CD4-positive, alpha-beta memory T cell (primary cell): ENCODE results near the gene CCDC106. TPM values are rescaled to one million over a fixed set of nuclear protein-coding genes. Genes with fewer than 3 reads are reported as not detected.
A peak's percentile ranks its signal among the peaks of the same experiment; 100 is the strongest.

Source experiments
- CTCF ChIA-PET: fragments of 350-600 bp; sonication (Branson Sonifier 250); formaldehyde crosslinking; loops from one replicate; lab custom pipeline; 2021; ENCODE audit warnings: inconsistent platforms; ENCODE audit not compliant: partially characterized antibody; lab: Charles Lee
- POLR2A ChIA-PET: fragments of 350-600 bp; sonication (Branson Sonifier 250); formaldehyde crosslinking; loops from one replicate; lab custom pipeline; 2021; ENCODE audit not compliant: partially characterized antibody; lab: Charles Lee
- DNase-seq, 5 donors: peaks; one replicate each; pipeline versions ENCODE4 v3.0.0 to v3.0.0-alpha.2; 2020 to 2022; ENCODE audit warnings: mixed read lengths in 1 of 5
- H3K27ac ChIP-seq: one replicate; pipeline ENCODE4 v1.7.0; 2013; ENCODE audit warnings: low read depth, low read length
- H3K27me3 ChIP-seq: 2 replicates; pipeline ENCODE4 v1.7.0; 2013; ENCODE audit warnings: mild to moderate bottlenecking, low read length, moderate library complexity; ENCODE audit not compliant: insufficient read depth
- H3K36me3 ChIP-seq: 2 replicates; pipeline ENCODE4 v1.7.0; 2013; ENCODE audit warnings: mild to moderate bottlenecking, low read length, moderate library complexity; ENCODE audit not compliant: insufficient read depth
- H3K4me1 ChIP-seq: 2 replicates; pipeline ENCODE4 v1.7.0; 2013; ENCODE audit warnings: mild to moderate bottlenecking, low read length, moderate library complexity; ENCODE audit not compliant: insufficient read depth
- H3K4me3 ChIP-seq, 2 donors: one replicate each; pipeline ENCODE4 v1.7.0; 2013; ENCODE audit warnings: low read length in 2 of 2, mild to moderate bottlenecking in 1 of 2
- H3K9me3 ChIP-seq, 2 donors: one replicate each; pipeline ENCODE4 v1.7.0; 2013; ENCODE audit warnings: low read length in 2 of 2, control low read depth in 1 of 2; ENCODE audit not compliant: control insufficient read depth in 1 of 2
- H3K27ac Mint-ChIP-seq, 7 donors: one replicate each; pipeline ENCODE4 v1.8.0; 2020 to 2021; ENCODE audit warnings: mixed read lengths in 7 of 7, mild to moderate bottlenecking in 6 of 7, inconsistent platforms in 3 of 7, moderate library complexity in 3 of 7
- H3K27me3 Mint-ChIP-seq, 2 donors: one replicate each; pipeline ENCODE4 v1.8.0; 2020 to 2021; ENCODE audit warnings: mixed read lengths in 2 of 2
- H3K36me3 Mint-ChIP-seq, 2 donors: one replicate each; pipeline ENCODE4 v1.8.0; 2020 to 2021; ENCODE audit warnings: mixed read lengths in 2 of 2, inconsistent platforms in 1 of 2, mild to moderate bottlenecking in 1 of 2
- H3K4me1 Mint-ChIP-seq, 4 donors: one replicate each; pipeline ENCODE4 v1.8.0; 2020 to 2021; ENCODE audit warnings: mixed read lengths in 4 of 4, mild to moderate bottlenecking in 1 of 4
- H3K4me3 Mint-ChIP-seq, 8 donors: one replicate each; pipeline ENCODE4 v1.8.0; 2020 to 2021; ENCODE audit warnings: mixed read lengths in 8 of 8, mild to moderate bottlenecking in 7 of 8, moderate library complexity in 6 of 8, inconsistent platforms in 3 of 8
- H3K9me3 Mint-ChIP-seq, 8 donors: one replicate each; pipeline ENCODE4 v1.8.0; 2020 to 2021; ENCODE audit warnings: mixed read lengths in 8 of 8, mild to moderate bottlenecking in 5 of 8, inconsistent platforms in 3 of 8, moderate library complexity in 1 of 8
- intact Hi-C: fragments of 100-400 bp; cut with micrococcal nuclease; formaldehyde crosslinking; loops from one replicate; pipeline ENCODE4 v1.15.1; 2023
- polyA plus RNA-seq, 2 donors: library from polyadenylated mRNA; unstranded; fragments of 300-500 nt; fragmentation: Illumina TruSeq; gene quantifications; one replicate each; pipeline ENCODE4 v1.2.3, GENCODE V29; 2021
- total RNA-seq, 2 experiments: library from RNA; stranded (reverse); gene quantifications; one replicate each; pipeline ENCODE4 v1.2.3, GENCODE V29; 2021

CCDC106 gene
- total and polyA plus RNA-seq, 4 experiments from 2014 or later, result 0.47 to 1.5 (median 0.94) TPM

DNA sequence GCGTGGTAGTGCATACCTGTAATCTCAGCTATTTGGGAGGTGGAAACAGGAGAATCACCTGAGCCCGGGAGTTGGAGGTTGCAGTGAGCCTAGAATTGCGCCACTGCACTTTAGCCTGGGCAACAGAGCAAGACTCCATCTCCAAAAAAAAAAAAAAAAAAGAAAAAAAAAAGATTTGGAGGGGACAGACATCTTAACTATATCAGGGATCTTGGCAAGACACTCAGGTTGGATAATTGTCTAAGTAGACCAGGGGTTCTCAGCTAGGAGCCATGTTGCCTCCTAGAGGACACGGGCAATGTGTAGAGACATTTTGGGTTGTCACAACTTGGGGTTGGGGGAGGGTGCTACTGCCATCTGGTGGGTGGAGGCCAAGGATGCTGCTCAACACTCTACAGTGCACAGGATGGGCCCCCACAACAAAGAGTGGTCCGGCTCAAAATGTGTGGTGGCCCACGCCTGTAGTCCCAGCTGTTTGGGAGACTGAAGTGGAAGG lies 9.1 kb upstream of the CCDC106 start:
- Histone ChIP-seq H3K4me1 (peaks cover 59% of the 10 kb centered on the region), H3K27me3 (no peaks in the 10 kb centered on the region), H3K9me3 (no peaks in the 10 kb centered on the region), H3K36me3 (no peaks in the 10 kb centered on the region), H3K4me3 (no peak overlapping the region), H3K27ac (no peak overlapping the region)
- peak; percentile 51 to 76 (median 54) for DNase-seq
- H3K4me1 Mint-ChIP-seq, result peaks cover 52 to 80% (median 64%) of the 10 kb centered on the region in 4 donors
- CTCF ChIA-PET, result interaction anchor here (0.7 to 3.8 kb wide), 6 partner anchors 12 to 135 kb away, joined by 3 to 17 read pairs (median 3); no protein-coding TSS in a partner anchor
- no peaks in the 10 kb centered on the region for H3K27me3 Mint-ChIP-seq
- POLR2A ChIA-PET, result interaction anchor here (1.0 to 9.9 kb wide), 5 partner anchors 9 to 39 kb away, joined by 3 to 91 read pairs (median 30); partner anchors contain the start of genes CCDC106, FIZ1, U2AF2 and ZNF524
- H3K36me3 Mint-ChIP-seq, result peaks cover 14 to 32% of the 10 kb centered on the region in 2 donors
- peak overlapping the region in 7 of 8 donors; percentile 40 to 88 (median 64) for H3K4me3 Mint-ChIP-seq
- H3K9me3 Mint-ChIP-seq, result peaks cover 0 to 4% (median 0%) of the 10 kb centered on the region in 8 donors
- peak overlapping the region; percentile 53 to 95 (median 88) for H3K27ac Mint-ChIP-seq
- intact Hi-C loops, result loop anchor here (10.0 kb wide), 1 partner anchor 384 kb away; the partner anchor contains the start of gene PPP6R1

GRCh38 chr19:55640043-55640576 lies 7.9 kb upstream of the CCDC106 start:
- Histone ChIP-seq H3K27ac (peak overlapping the region; percentile 69), H3K4me1 (peaks cover 65% of the 10 kb centered on the region), H3K4me3 (peak overlapping the region in 1 of 2 donors; percentile 83), H3K27me3 (no peaks in the 10 kb centered on the region), H3K9me3 (no peaks in the 10 kb centered on the region), H3K36me3 (peaks cover 3% of the 10 kb centered on the region)
- peaks cover 48 to 79% (median 64%) of the 10 kb centered on the region in 4 donors for H3K4me1 Mint-ChIP-seq
- no peaks in the 10 kb centered on the region for H3K27me3 Mint-ChIP-seq
- H3K4me3 Mint-ChIP-seq, result peak overlapping the region; percentile 68 to 82 (median 77)
- intact Hi-C loops, result loop anchor here (1.0 to 5.0 kb wide), 4 partner anchors 8 to 523 kb away; partner anchors contain the start of genes PPP1R12C, UBE2S and ZNF865
- H3K36me3 Mint-ChIP-seq, result peaks cover 10 to 31% of the 10 kb centered on the region in 2 donors
- peak; percentile 73 to 80 (median 74) for DNase-seq
- POLR2A ChIA-PET, result interaction anchor here (0.7 to 9.9 kb wide), 8 partner anchors 9 to 1772 kb away, joined by 3 to 91 read pairs (median 4); partner anchors contain the start of genes FIZ1, ISOC2, MYADM and U2AF2
- CTCF ChIA-PET, result interaction anchor here (0.9 to 3.0 kb wide), 6 partner anchors 9 to 172 kb away, joined by 3 to 12 read pairs (median 4); partner anchors contain the start of gene ZNF865
- H3K9me3 Mint-ChIP-seq, result peaks cover 0 to 2% (median 0%) of the 10 kb centered on the region in 8 donors
- H3K27ac Mint-ChIP-seq, result peak overlapping the region; percentile 75 to 95 (median 93)

- Mint-ChIP-seq H3K36me3 (peaks cover 14 to 30% of the 10 kb centered on the region in 2 donors), H3K27me3 (no peaks in the 10 kb centered on the region), H3K4me3 (peak within 1 kb of the TSS; percentile 82 to 94 (median 88)), H3K27ac (peak within 1 kb of the TSS; percentile 79 to 95 (median 94)), H3K4me1 (peaks cover 44 to 78% (median 61%) of the 10 kb centered on the region in 4 donors), H3K9me3 (peaks cover 0 to 1% (median 0%) of the 10 kb centered on the region in 8 donors)
- no peaks in the 10 kb centered on the region for H3K27me3 ChIP-seq
- ChIA-PET CTCF (interaction anchor here (1.0 to 3.0 kb wide), 4 partner anchors 9 to 173 kb away, joined by 3 to 12 read pairs (median 5); no protein-coding TSS in a partner anchor), POLR2A (interaction anchor here (1.0 to 9.9 kb wide), 6 partner anchors 13 to 1773 kb away, joined by 3 to 91 read pairs (median 6); partner anchors contain the start of genes FIZ1, ISOC2, MYADM and U2AF2)
- peaks cover 59% of the 10 kb centered on the region for H3K4me1 ChIP-seq
- DNase-seq, result peak; percentile 35 to 66 (median 54)
- intact Hi-C loops, result loop anchor here (1.0 to 5.0 kb wide), 4 partner anchors 8 to 524 kb away; partner anchors contain the start of genes PPP1R12C, UBE2S and ZNF865
- H3K9me3 ChIP-seq, result no peaks in the 10 kb centered on the region
- H3K27ac ChIP-seq, result peak within 1 kb of the TSS; percentile 69
- H3K36me3 ChIP-seq, result peaks cover 7% of the 10 kb centered on the region
- peak within 1 kb of the TSS; percentile 78 to 83 for H3K4me3 ChIP-seq
These were observed 7.2 kb upstream of the CCDC106 start, which contains the start of gene ZNF580 for GRCh38 chr19:55640577-55641425. TSS of gene ZNF580 (plus strand) at chr19:55641002. CDS start at chr19:55642509, 1,507 bp downstream.

GRCh38 chr19:55641426-55642152 lies 6.4 kb upstream of the CCDC106 start:
- H3K9me3 Mint-ChIP-seq, result peaks cover 0 to 1% (median 0%) of the 10 kb centered on the region in 8 donors
- H3K36me3 Mint-ChIP-seq, result peaks cover 14 to 22% of the 10 kb centered on the region in 2 donors
- Histone ChIP-seq H3K27me3 (no peaks in the 10 kb centered on the region), H3K27ac (peak overlapping the region; percentile 69), H3K4me3 (peak overlapping the region; percentile 78 to 83), H3K4me1 (peaks cover 51% of the 10 kb centered on the region), H3K36me3 (peaks cover 7% of the 10 kb centered on the region), H3K9me3 (no peaks in the 10 kb centered on the region)
- DNase-seq, result peak in 2 of 5 donors; percentile 37 to 67
- H3K4me1 Mint-ChIP-seq, result peaks cover 36 to 71% (median 53%) of the 10 kb centered on the region in 4 donors
- H3K27me3 Mint-ChIP-seq, result no peaks in the 10 kb centered on the region
- peak overlapping the region; percentile 82 to 94 (median 88) for H3K4me3 Mint-ChIP-seq
- ChIA-PET CTCF (interaction anchor here (0.6 to 1.9 kb wide), 5 partner anchors 9 to 15 kb away, joined by 3 to 10 read pairs (median 4); no protein-coding TSS in a partner anchor), POLR2A (interaction anchor here (1.2 to 9.9 kb wide), 14 partner anchors 8 to 1452 kb away, joined by 3 to 91 read pairs (median 10); partner anchors contain the start of genes FIZ1, MBOAT7, U2AF2 and ZNF524)
- H3K27ac Mint-ChIP-seq, result peak overlapping the region; percentile 79 to 95 (median 92)
- intact Hi-C loops, result loop anchor here (5.0 kb wide), 3 partner anchors 34 to 524 kb away; partner anchors contain the start of genes PPP1R12C, UBE2S and ZNF865

DNA sequence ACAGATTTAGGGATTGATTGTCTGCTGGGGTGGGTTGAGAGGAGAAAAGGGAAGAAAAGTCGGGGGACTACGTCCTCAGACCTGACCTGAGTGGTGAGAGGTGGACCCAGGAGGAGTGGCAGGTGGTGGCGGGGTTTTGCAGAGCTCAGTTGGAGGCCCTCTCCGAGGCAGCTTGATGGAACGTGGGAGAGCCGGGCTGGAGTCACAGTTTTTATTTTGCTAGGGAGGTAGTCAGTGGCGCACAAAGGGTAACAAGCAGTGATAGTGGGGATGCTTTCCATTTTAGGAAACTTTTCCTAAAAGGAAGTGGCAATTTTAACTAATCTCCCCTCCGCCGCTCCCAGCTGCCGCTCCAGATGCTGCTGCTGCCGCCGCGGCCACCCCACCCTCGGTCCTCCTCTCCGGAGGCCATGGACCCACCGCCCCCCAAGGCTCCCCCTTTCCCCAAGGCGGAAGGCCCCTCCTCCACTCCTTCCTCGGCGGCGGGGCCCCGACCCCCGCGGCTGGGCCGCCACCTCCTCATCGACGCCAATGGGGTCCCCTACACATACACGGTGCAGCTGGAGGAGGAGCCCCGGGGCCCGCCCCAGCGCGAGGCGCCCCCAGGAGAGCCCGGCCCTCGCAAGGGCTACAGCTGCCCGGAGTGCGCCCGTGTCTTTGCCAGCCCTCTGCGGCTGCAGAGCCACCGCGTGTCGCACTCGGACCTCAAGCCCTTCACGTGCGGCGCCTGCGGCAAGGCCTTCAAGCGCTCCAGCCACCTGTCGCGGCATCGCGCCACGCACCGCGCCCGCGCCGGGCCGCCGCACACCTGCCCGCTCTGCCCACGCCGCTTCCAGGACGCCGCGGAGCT lies 5.6 kb upstream of the CCDC106 start:
- peak overlapping the region; percentile 78 to 83 for H3K4me3 ChIP-seq
- CTCF ChIA-PET, result interaction anchor here (0.6 to 1.9 kb wide), 6 partner anchors 9 to 16 kb away, joined by 3 to 10 read pairs (median 4); no protein-coding TSS in a partner anchor
- Mint-ChIP-seq H3K4me3 (peak overlapping the region; percentile 86 to 96 (median 92)), H3K4me1 (peaks cover 35 to 67% (median 51%) of the 10 kb centered on the region in 4 donors), H3K9me3 (peaks cover 0 to 1% (median 0%) of the 10 kb centered on the region in 8 donors), H3K27ac (peak overlapping the region; percentile 90 to 99 (median 95)), H3K27me3 (no peaks in the 10 kb centered on the region), H3K36me3 (peaks cover 14 to 23% of the 10 kb centered on the region in 2 donors)
- peaks cover 47% of the 10 kb centered on the region for H3K4me1 ChIP-seq
- POLR2A ChIA-PET, result interaction anchor here (0.9 to 4.0 kb wide), 18 partner anchors 9 to 1453 kb away, joined by 3 to 84 read pairs (median 4); partner anchors contain the start of genes FIZ1, HSPBP1, MBOAT7 and PPP6R1
- peak overlapping the region; percentile 69 for H3K27ac ChIP-seq
- DNase-seq, result no peak
- H3K36me3 ChIP-seq, result peaks cover 7% of the 10 kb centered on the region
- no peaks in the 10 kb centered on the region for H3K9me3 ChIP-seq
- intact Hi-C loops, result loop anchor here (1.0 to 5.0 kb wide), 6 partner anchors 7 to 525 kb away; partner anchors contain the start of genes EPN1, PPP1R12C, UBE2S and ZNF865
- H3K27me3 ChIP-seq, result no peaks in the 10 kb centered on the region
